Spinal cord (tissue), 10 donors: Measurements from ENCODE around the gene TMEM184A. TPM values are rescaled to one million over a fixed set of nuclear protein-coding genes. Genes with fewer than 3 reads are reported as not detected.
"Not testable (repeated sequence)": the region's sequence is repeated elsewhere in the genome, so short reads cannot be mapped to it uniquely, and the experiment has no call there.

ENCODE experiments used
- DNase-seq, 6 donors: peaks; one replicate each; pipeline versions ENCODE4 v3.0.0 to v3.0.0-alpha.2; 2013 to 2015; ENCODE audit warnings: low spot score in 6 of 6, low read depth in 4 of 6
- H3K27ac ChIP-seq: one replicate; pipeline ENCODE4 v1.5.1; 2013; ENCODE audit warnings: low read depth, low read length, control low read depth
- H3K27me3 ChIP-seq: one replicate; pipeline ENCODE4 v1.6.1; 2013; ENCODE audit warnings: low read length; ENCODE audit not compliant: control insufficient read depth, insufficient read depth
- H3K36me3 ChIP-seq: one replicate; pipeline ENCODE4 v1.6.1; 2013; ENCODE audit warnings: low read length; ENCODE audit not compliant: control insufficient read depth, insufficient read depth
- H3K4me1 ChIP-seq: one replicate; pipeline ENCODE4 v1.6.1; 2013; ENCODE audit warnings: low read length; ENCODE audit not compliant: control insufficient read depth, insufficient read depth
- H3K4me3 ChIP-seq: one replicate; pipeline ENCODE4 v1.5.1; 2013; ENCODE audit warnings: low read depth, low read length, control low read depth
- H3K9me3 ChIP-seq: one replicate; pipeline ENCODE4 v1.6.1; 2013; ENCODE audit warnings: low read length; ENCODE audit not compliant: control insufficient read depth, insufficient read depth
- WGBS: methylation state at CpG from one replicate; pipeline ENCODE4 v1.1.5; 2013; ENCODE audit warnings: missing lambda C conversion rate; ENCODE audit not compliant: insufficient coverage; 5-methylcytosine and 5-hydroxymethylcytosine counted together
- polyA plus RNA-seq, 2 donors: library from polyadenylated mRNA; unstranded; fragments of 120-200 nt; gene quantifications; one replicate each; pipeline ENCODE4 v1.2.1, GENCODE V29; 2013; ENCODE audit not compliant: insufficient read length in 2 of 2
- total RNA-seq, 2 donors: library from RNA; depleted of rRNA in 1 of 2; stranded (reverse); fragments of 120-200 nt in 1 of 2; fragments of >200 nt in 1 of 2; gene quantifications; one replicate each; pipeline versions ENCODE4 v1.2.3 to v1.2.4, GENCODE V29; 2013 to 2014
- donor health status: healthy.

The TMEM184A gene
- total and polyA plus RNA-seq, 4 donors = 0.20 to 2.3 (median 0.54) TPM

DNA sequence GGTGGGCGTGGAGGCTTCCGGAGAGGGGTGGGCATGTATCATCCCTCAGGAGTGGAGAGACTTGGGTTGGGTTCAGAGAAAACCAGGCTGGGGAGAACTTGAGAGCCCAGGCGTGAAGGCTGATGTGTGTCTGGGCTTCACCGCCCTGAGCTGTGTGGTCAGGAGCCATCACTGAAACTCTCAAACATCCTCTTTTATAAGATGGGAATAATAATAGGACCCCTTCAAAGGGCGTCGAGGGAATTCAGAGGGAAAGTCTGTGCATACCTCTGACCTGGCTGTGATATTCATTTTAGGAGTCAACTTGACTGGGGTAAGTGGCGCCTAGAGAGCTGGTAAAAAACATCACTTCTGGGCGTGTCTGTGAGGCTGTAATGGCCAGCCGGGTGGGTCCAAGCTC is 34.9 kb upstream of the TMEM184A start:
- WGBS = 75% methylated on average over 7 of the region's 9 CpGs
- peaks cover 5% of the 10 kb centered on the region for H3K27me3 ChIP-seq

DNA sequence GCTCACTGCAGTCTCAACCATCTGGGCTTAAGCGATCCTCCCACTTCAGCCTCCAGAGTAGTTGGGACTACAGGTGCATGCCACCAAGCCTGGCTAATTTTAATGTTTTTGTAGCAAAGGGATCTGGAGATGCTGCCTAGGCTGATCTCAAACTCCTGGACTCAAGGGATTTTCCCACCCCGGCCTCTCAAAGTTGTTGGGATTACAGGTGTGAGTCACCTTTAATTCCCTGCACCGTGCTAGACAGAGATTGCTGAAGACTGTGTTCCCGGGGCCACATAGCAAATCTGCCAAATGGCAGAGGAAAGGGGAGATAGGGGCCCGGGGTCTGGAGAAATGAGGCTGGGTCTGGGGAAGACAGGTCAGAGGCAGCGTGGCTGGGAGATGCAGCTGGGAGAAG is 34.5 kb upstream of the TMEM184A start:
- Histone ChIP-seq H3K4me3 (no peak overlapping the region), H3K27ac (no peak overlapping the region), H3K9me3 (no peaks in the 10 kb centered on the region), H3K27me3 (peaks cover 5% of the 10 kb centered on the region), H3K36me3 (peaks cover 3% of the 10 kb centered on the region), H3K4me1 (peaks cover 39% of the 10 kb centered on the region)
- 86% methylated on average over 6 of the region's 6 CpGs for WGBS
- no peak for DNase-seq

More for the DNA sequence above, 34.9 kb upstream of the TMEM184A start:
- no peaks in the 10 kb centered on the region for H3K9me3 ChIP-seq
- no peak for DNase-seq
- H3K4me1 ChIP-seq = peaks cover 36% of the 10 kb centered on the region
- H3K4me3 ChIP-seq = no peak overlapping the region
- peaks cover 3% of the 10 kb centered on the region for H3K36me3 ChIP-seq
- H3K27ac ChIP-seq = no peak overlapping the region

DNA sequence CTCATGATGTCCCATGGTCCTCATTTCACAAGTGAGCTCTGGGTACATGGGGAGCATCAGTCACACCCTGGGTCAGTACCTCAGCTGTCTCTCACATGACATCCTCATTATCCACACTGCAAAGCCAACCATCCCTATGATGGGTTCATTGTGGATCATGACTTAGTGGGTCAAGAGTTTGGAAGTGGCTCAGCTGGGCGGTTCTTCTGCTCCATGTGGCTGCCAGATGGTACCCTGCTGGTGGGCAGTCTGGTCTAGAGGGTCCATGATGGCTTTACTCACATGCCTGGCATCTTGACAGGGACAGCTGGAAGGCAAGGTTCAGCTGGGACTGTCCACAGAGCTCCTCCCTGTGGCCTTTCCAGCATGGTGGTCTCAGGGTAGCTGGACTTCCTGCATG is 33.0 kb upstream of the TMEM184A start:
- 100% methylated on average over 1 of the region's 1 CpG for WGBS
- Histone ChIP-seq H3K36me3 (peaks cover 11% of the 10 kb centered on the region), H3K27ac (no peak overlapping the region), H3K4me3 (no peak overlapping the region), H3K4me1 (peaks cover 39% of the 10 kb centered on the region), H3K27me3 (peaks cover 5% of the 10 kb centered on the region), H3K9me3 (no peaks in the 10 kb centered on the region)
- no peak for DNase-seq

DNA sequence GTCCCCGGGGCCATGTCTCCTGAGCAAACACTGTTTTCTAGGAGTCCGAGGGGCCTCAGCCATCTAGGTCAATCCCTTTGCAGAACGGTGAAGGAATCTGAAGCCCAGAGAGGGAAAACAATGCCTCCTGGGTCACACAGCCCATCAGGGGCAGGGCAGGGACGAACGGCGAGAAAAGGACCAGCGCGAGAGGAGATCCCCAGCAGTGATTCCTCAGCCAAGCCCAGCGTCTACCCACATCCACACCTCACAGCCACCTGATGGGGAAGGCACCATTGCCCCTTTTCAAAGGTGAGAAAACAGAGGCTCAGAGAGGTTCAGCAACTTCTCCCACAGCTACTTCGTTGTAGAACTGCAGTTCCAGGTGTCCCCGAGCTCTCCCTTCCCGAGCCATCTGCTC is 31.7 kb upstream of the TMEM184A start:
- H3K27me3 ChIP-seq = peaks cover 5% of the 10 kb centered on the region
- WGBS = 81% methylated on average over 10 of the region's 12 CpGs
- no peaks in the 10 kb centered on the region for H3K9me3 ChIP-seq
- no peak overlapping the region for H3K4me3 ChIP-seq
- no peak overlapping the region for H3K27ac ChIP-seq
- H3K4me1 ChIP-seq = peaks cover 36% of the 10 kb centered on the region
- peaks cover 11% of the 10 kb centered on the region for H3K36me3 ChIP-seq
- no peak for DNase-seq

DNA sequence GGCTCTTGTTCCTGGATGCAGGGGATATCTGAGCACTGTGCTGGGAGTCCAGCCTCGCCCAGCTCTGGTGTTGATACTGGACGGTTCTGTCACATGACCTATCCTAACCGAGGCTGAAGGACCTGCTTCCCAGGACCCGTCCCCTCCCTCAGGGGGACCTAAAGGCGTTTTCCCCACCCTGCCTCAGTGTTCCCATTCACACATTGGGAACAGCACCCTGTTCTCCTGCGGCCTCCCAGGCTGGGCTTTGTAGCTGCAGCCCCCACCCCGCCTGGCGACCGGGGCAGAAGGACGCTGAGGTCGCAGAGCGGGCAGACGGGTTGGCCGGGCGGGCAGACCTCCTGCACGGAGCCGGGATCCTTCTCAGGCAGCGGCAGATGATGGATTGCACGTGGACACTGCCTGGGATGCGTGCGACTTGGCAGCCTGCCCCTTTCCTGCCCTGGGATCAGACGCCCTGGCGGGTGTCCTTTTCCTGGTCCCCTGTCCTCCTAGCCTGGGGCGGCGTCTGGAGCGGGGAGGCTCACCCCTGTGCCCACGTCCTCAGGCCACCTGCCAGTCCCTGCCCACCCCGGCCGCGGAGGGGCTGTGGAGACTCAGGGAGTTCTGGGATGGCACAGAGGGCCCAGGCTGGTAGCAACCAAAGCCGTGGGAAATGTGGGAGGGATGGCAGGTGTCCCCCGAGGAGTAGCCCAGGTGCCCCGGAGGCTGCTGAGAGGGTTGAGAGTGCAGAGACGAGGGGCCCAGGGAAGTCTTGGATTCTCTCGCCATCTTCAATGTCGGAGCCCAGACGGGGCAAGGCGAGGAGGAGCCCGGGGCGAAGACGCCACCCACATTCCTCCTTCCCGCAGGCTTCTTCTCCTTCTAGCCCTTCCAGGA is 31.1 kb upstream of the TMEM184A start:
- no peak for DNase-seq
- no peak overlapping the region for H3K27ac ChIP-seq
- H3K9me3 ChIP-seq = no peaks in the 10 kb centered on the region
- peaks cover 11% of the 10 kb centered on the region for H3K36me3 ChIP-seq
- H3K4me3 ChIP-seq = no peak overlapping the region
- H3K4me1 ChIP-seq = peaks cover 29% of the 10 kb centered on the region
- peaks cover 4% of the 10 kb centered on the region for H3K27me3 ChIP-seq
- 58% methylated on average over 37 of the region's 42 CpGs for WGBS

DNA sequence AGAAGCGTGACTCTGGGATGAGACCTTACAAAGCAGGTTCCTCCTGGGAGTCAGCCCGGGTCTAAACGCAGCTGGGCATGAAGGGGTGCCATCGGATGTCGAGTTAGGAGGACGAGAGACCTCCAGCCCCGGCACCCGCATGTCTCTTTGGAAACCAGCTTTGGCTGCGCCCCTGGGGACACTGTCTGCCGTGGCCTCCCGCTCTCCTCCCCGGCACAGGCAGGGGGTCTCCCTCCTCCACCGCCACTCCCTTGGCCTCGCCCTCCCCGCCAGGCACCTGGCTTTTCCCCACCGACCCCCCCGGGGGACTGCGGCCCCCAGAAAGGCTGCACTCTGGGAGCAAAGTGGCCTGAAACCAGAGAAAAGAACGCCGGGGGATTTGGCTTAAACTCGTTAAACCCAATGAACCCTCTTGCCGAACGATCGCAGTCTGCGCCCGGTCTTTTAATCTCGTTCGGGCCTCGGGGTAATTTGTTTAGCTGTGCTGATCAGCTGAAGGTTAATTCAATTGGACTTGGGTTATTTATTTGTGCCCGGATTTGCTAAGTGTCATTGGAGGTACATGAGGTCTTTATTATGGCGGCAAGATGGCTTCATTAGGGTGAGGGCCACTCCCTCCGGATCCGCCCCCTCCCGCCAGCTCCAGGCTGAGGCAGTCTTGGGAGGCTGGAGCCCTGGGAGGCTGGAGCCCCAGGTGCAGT is 30.3 kb upstream of the TMEM184A start:
- H3K36me3 ChIP-seq = peaks cover 11% of the 10 kb centered on the region
- no peak overlapping the region for H3K4me3 ChIP-seq
- WGBS = 70% methylated on average over 30 of the region's 34 CpGs
- DNase-seq = peak in 1 of 6 donors; percentile 29
- H3K27ac ChIP-seq = no peak overlapping the region
- H3K9me3 ChIP-seq = no peaks in the 10 kb centered on the region
- H3K4me1 ChIP-seq = peaks cover 24% of the 10 kb centered on the region
- peaks cover 3% of the 10 kb centered on the region for H3K27me3 ChIP-seq

DNA sequence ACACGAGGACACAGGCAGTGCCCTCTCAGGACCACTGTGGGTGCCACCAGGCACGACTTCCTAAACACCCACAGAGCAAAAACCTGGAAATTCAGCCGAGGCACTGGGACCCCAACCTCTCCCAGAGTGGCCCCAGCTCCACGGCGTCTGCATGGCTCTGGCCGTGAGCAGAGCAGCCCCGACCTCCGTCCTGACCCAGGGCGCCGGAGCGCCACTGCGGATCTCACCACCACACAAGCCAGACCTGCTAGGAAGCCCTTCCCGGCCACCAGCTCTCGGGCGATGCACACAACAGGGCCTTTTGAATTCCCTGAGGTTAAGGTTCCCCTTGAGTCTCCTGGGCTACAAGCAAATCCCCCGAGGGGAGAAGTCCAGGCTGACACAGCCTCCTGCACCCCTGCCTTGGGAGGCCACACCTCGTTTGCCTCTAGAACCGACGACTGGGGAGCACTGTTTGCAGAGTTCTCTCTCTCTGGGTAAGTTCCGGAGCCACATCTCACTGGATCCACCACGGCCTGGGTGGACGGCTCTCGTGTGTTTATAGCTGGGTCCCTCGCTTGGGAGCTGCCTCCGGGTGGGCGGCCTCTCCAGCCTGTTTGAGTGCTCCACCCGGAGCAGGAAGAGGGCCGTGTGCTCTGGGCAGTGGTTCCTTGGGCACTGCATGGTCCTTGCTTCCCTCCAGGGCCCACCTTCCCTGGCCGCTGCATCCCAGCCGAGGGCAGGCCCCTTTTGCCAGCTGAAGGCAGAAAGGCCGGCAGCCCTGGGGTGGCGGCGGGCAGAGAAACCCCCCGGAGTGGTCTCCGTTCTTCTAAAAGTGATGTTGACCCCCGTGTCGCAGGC is 29.4 kb upstream of the TMEM184A start:
- no peak overlapping the region for H3K27ac ChIP-seq
- H3K9me3 ChIP-seq = no peaks in the 10 kb centered on the region
- peaks cover 24% of the 10 kb centered on the region for H3K4me1 ChIP-seq
- H3K4me3 ChIP-seq = no peak overlapping the region
- no peaks in the 10 kb centered on the region for H3K27me3 ChIP-seq
- H3K36me3 ChIP-seq = peaks cover 15% of the 10 kb centered on the region
- no peak for DNase-seq
- 87% methylated on average over 36 of the region's 37 CpGs for WGBS

DNA sequence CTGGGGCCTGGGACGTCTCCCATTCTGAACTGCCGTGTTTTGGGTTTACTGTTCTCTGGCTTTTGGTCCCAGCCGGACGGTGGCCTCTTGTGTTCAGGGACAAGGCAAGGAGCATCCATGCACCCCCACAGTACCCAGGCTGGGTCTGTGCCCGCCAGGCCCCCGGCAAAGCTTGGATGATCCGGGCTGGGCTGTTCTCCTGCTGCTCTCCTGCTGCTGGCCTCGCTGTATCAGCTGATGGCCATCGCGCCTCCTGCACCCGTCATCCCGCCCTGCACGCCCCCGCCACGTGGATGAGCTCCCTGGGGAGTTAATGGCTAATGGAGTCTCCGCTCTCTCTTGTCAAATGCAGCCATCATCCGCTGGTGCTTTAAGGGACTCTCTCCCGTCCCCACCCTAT is 28.7 kb upstream of the TMEM184A start:
- H3K4me3 ChIP-seq = no peak overlapping the region
- no peak overlapping the region for H3K27ac ChIP-seq
- 82% methylated on average over 13 of the region's 18 CpGs for WGBS
- no peak for DNase-seq
- no peaks in the 10 kb centered on the region for H3K9me3 ChIP-seq
- H3K36me3 ChIP-seq = peaks cover 15% of the 10 kb centered on the region
- no peaks in the 10 kb centered on the region for H3K27me3 ChIP-seq
- H3K4me1 ChIP-seq = peaks cover 24% of the 10 kb centered on the region

DNA sequence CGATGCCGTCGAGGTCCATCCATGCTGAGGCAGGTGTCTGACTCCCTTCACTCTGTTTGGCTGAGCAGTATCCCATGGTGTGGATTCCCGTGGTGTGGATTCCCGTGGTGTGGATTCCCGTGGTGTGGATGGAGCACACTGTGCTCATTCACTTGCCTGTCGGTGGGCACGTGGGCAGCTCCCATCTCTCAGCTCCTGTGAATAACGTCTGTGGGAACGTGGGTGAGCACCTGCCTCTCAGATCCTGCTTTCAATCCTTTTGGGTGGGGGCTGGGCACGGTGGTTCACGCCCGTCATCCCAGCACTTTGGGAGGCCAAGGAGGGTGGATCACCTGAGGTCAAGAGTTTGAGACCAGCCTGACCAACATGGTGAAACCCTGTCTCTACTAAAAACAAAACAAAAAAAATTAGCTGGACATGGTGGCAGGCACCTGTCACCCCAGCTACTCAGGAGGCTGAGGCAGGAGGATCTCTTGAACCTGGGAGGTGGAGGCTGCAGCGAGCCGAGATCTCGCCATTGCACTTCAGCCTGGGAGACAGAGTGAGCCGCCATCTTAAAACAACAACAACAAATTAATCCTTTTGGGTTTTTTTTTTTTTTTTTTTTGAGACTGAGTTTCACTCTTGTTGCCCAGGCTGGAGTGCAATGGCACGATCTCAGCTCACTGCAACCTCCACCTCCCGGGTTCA is 27.4 kb upstream of the TMEM184A start:
- H3K9me3 ChIP-seq, DNase-seq, H3K27ac ChIP-seq, H3K27me3 ChIP-seq, H3K4me3 ChIP-seq: not testable (repeated sequence)
- 83% methylated on average over 15 of the region's 19 CpGs for whole genome bisulfite sequencing
- Histone ChIP-seq H3K36me3 (peaks cover 15% of the 10 kb centered on the region), H3K4me1 (peaks cover 32% of the 10 kb centered on the region)
